DMS 273 (cell line): ENCODE data around the gene IGF2R.

Experiments used
- DNase-seq: peaks from one replicate; lab custom pipeline; 2025; ENCODE audit not compliant: unreplicated experiment; lab: John Stamatoyannopoulos, UW

IGF2R gene

GRCh38 chr6:159973951-159974350, 5.1 kb downstream of the IGF2R start:
- peak; percentile 66 for DNase-seq

- no peak for DNase-seq
Measured at GRCh38 chr6:159974932-159975331, 6.0 kb downstream of the IGF2R start.

- DNase-seq: no peak
Measured at GRCh38 chr6:159976686-159977254, 7.9 kb downstream of the IGF2R start.

- peak; percentile 45 for DNase-seq
Measured at GRCh38 chr6:159977255-159977903, 8.5 kb downstream of the IGF2R start.

- no peak for DNase-seq
Measured at GRCh38 chr6:159977904-159978268, 9.0 kb downstream of the IGF2R start.

- DNase-seq: peak; percentile 33
Measured at GRCh38 chr6:159978291-159979135, 9.6 kb downstream of the IGF2R start.

GRCh38 chr6:159979136-159979874, 10.4 kb downstream of the IGF2R start:
- peak; percentile 27 for DNase-seq

GRCh38 chr6:159980474-159980873, 11.6 kb downstream of the IGF2R start:
- no peak for DNase-seq

- no peak for DNase-seq
Measured at GRCh38 chr6:159981071-159981402, 12.2 kb downstream of the IGF2R start.

- DNase-seq: no peak
Measured at GRCh38 chr6:159981403-159982245, 12.7 kb downstream of the IGF2R start.

GRCh38 chr6:159982731-159983506, 14.0 kb downstream of the IGF2R start:
- no peak for DNase-seq

GRCh38 chr6:159983641-159984080, 14.8 kb downstream of the IGF2R start:
- DNase-seq: no peak

GRCh38 chr6:159984268-159984786, 15.4 kb downstream of the IGF2R start:
- no peak for DNase-seq

GRCh38 chr6:159985296-159985945, 16.5 kb downstream of the IGF2R start:
- no peak for DNase-seq

- no peak for DNase-seq
Measured at GRCh38 chr6:159988983-159989454, 20.1 kb downstream of the IGF2R start.

- DNase-seq: no peak
Measured at GRCh38 chr6:159989492-159990480, 20.9 kb downstream of the IGF2R start.

- no peak for DNase-seq
Measured at GRCh38 chr6:159992366-159992765, 23.5 kb downstream of the IGF2R start.

GRCh38 chr6:159995405-159995804, 26.5 kb downstream of the IGF2R start:
- no peak for DNase-seq
